Ishikawa (cell line): Measurements from ENCODE around the gene ENDOD1.
A peak's percentile ranks its signal among the peaks of the same experiment; 100 is the strongest.

Source experiments
- CEBPB ChIP-seq: IDR thresholded peaks from 2 replicates; pipeline ENCODE4 v1.6.1; 2012
- CREB1 ChIP-seq: IDR thresholded peaks from 2 replicates; pipeline ENCODE4 v1.6.1; 2012; ENCODE audit warnings: low read depth
- EGR1 ChIP-seq: IDR thresholded peaks from 2 replicates; pipeline ENCODE4 v1.6.1; 2012
- EP300 ChIP-seq: IDR thresholded peaks from 2 replicates; pipeline ENCODE4 v1.6.1; 2012; ENCODE audit warnings: borderline replicate concordance
- FOXM1 ChIP-seq: IDR thresholded peaks from 2 replicates; pipeline ENCODE4 v1.6.1; 2012; ENCODE audit warnings: low read depth, borderline replicate concordance
- MAX ChIP-seq: IDR thresholded peaks from 2 replicates; pipeline ENCODE4 v1.6.1; 2012
- NFIC ChIP-seq: IDR thresholded peaks from 2 replicates; pipeline ENCODE4 v1.6.1; 2012
- RAD21 ChIP-seq: IDR thresholded peaks from 2 replicates; pipeline ENCODE4 v1.6.1; 2012; ENCODE audit warnings: low read depth
- REST ChIP-seq: IDR thresholded peaks from 2 replicates; pipeline ENCODE4 v1.6.1; 2012; ENCODE audit warnings: low read depth, mild to moderate bottlenecking
- TAF1 ChIP-seq: IDR thresholded peaks from 2 replicates; pipeline ENCODE4 v1.6.1; 2012; ENCODE audit warnings: low read depth, mild to moderate bottlenecking
- TCF12 ChIP-seq: IDR thresholded peaks from 2 replicates; pipeline ENCODE4 v1.6.1; 2012; ENCODE audit warnings: low read depth
- TEAD4 ChIP-seq: IDR thresholded peaks from 2 replicates; pipeline ENCODE4 v1.6.1; 2012
- USF1 ChIP-seq: IDR thresholded peaks from 2 replicates; pipeline ENCODE4 v1.6.1; 2012
- YY1 ChIP-seq: IDR thresholded peaks from 2 replicates; pipeline ENCODE4 v1.6.1; 2012; ENCODE audit warnings: low read depth
- ZBTB7A ChIP-seq: IDR thresholded peaks from 2 replicates; pipeline ENCODE4 v1.6.1; 2012; ENCODE audit warnings: low read depth

The ENDOD1 gene

GRCh38 chr11:95089620-95090542 is at the start of gene ENDOD1:
TSS of gene ENDOD1 (plus strand) at chr11:95089846. CDS start at chr11:95089928, 82 bp downstream.
- TF ChIP-seq ZBTB7A: peak; percentile 75
- TF ChIP-seq REST: no peak
- TF ChIP-seq FOXM1: no peak
- peak; percentile 20; the same call in 1 of the 2 replicates for TF ChIP-seq TEAD4
- TF ChIP-seq CEBPB: no peak
- no peak for TF ChIP-seq CREB1
- TF ChIP-seq EGR1: no peak
- TF ChIP-seq TAF1: peak; percentile 64; the same call in 1 of the 2 replicates
- 0 out of 2 replicates have a peak, but pooled peaks have one; percentile 12 for TF ChIP-seq TCF12
- peak; percentile 79 for TF ChIP-seq MAX
- 0 out of 2 replicates have a peak, but pooled peaks have one; percentile 7 for TF ChIP-seq EP300
- TF ChIP-seq RAD21: 0 out of 2 replicates have a peak, but pooled peaks have one; percentile 1
- no peak for TF ChIP-seq USF1
- TF ChIP-seq NFIC: no peak
- peak; percentile 83 for TF ChIP-seq YY1

GRCh38 chr11:95042239-95042638 is 47.4 kb upstream of the ENDOD1 start:
- TF ChIP-seq ZBTB7A (no peak), TAF1 (no peak), NFIC (no peak), EGR1 (no peak), YY1 (no peak), USF1 (no peak)

GRCh38 chr11:95042906-95043305 is 46.7 kb upstream of the ENDOD1 start:
- TF ChIP-seq USF1: no peak

GRCh38 chr11:95044010-95044409 is 45.6 kb upstream of the ENDOD1 start:
- no peak for TF ChIP-seq USF1
- no peak for TF ChIP-seq RAD21
- no peak for TF ChIP-seq ZBTB7A
- no peak for TF ChIP-seq CREB1
- TF ChIP-seq TEAD4: no peak
- no peak for TF ChIP-seq FOXM1
- no peak for TF ChIP-seq EP300
- TF ChIP-seq TAF1: no peak
- TF ChIP-seq CEBPB: no peak
- no peak for TF ChIP-seq TCF12
- no peak for TF ChIP-seq REST
- TF ChIP-seq YY1: no peak
- TF ChIP-seq NFIC: no peak
- no peak for TF ChIP-seq MAX
- TF ChIP-seq EGR1: no peak

GRCh38 chr11:95045812-95046211 is 43.8 kb upstream of the ENDOD1 start:
- TF ChIP-seq CEBPB: no peak
- no peak for TF ChIP-seq CREB1
- no peak for TF ChIP-seq EGR1
- no peak for TF ChIP-seq NFIC
- no peak for TF ChIP-seq USF1
- TF ChIP-seq YY1: no peak
- no peak for TF ChIP-seq REST
- no peak for TF ChIP-seq TEAD4
- no peak for TF ChIP-seq RAD21
- no peak for TF ChIP-seq EP300
- no peak for TF ChIP-seq MAX
- TF ChIP-seq ZBTB7A: no peak
- no peak for TF ChIP-seq TCF12
- no peak for TF ChIP-seq FOXM1
- no peak for TF ChIP-seq TAF1
